PC-3 (cell line): ENCODE measurements around the gene SMIM33. TPM values are rescaled to one million over a fixed set of nuclear protein-coding genes. Genes with fewer than 3 reads are reported as not detected.

ENCODE experiments used
- ATAC-seq: fragments of 200-7000 bp; cut with Tn5 transposase; 2 replicates; pipeline ENCODE4 v1.9.1; 2020; ENCODE audit warnings: mild to moderate bottlenecking, moderate library complexity
- BruUV-seq: library from RNA; stranded (reverse); fragments of 400-500 nt; replicated peaks from 2 replicates; lab custom pipeline; 2021; lab: Mats Ljungman, UMichigan
- CTCF ChIA-PET: fragments of 300-600 bp; sonication (Branson Sonifier 250); formaldehyde crosslinking; loops from one replicate; lab custom pipeline; 2022; ENCODE audit warnings: antibody characterized with exemption; lab: Charles Lee
- POLR2A ChIA-PET: fragments of 300-600 bp; sonication (Branson Sonifier 250); formaldehyde crosslinking; loops from one replicate; lab custom pipeline; 2022; ENCODE audit warnings: antibody characterized with exemption; ENCODE audit not compliant: unreplicated experiment; lab: Charles Lee
- DNase-seq: peaks from one replicate; pipeline ENCODE4 v3.0.0-alpha.2; 2015
- H2AFZ ChIP-seq: fragments of 300-600 bp; sonication (generic); 2 replicates; pipeline ENCODE4 v1.6.0; 2016; ENCODE audit warnings: antibody characterized with exemption, low read length
- H3F3A ChIP-seq: fragments of 300-600 bp; sonication (generic); one replicate; pipeline ENCODE4 v1.6.0; 2017; ENCODE audit warnings: antibody characterized with exemption, low read length, control low read depth, mild to moderate bottlenecking; ENCODE audit not compliant: unreplicated experiment
- H3K27ac ChIP-seq: fragments of 300-600 bp; sonication (generic); 2 replicates; pipeline ENCODE4 v1.5.1; 2016; ENCODE audit warnings: mild to moderate bottlenecking, low read length
- H3K27me3 ChIP-seq: fragments of 300-600 bp; sonication (generic); 2 replicates; pipeline ENCODE4 v1.6.1; 2016; ENCODE audit warnings: low read length, mixed read lengths
- H3K36me3 ChIP-seq: fragments of 300-600 bp; sonication (generic); 2 replicates; pipeline ENCODE4 v1.6.1; 2016; ENCODE audit warnings: low read depth, mixed run types, low read length, mixed read lengths
- H3K4me1 ChIP-seq: fragments of 300-600 bp; sonication (generic); 2 replicates; pipeline ENCODE4 v1.5.1; 2016; ENCODE audit warnings: low read length; ENCODE audit not compliant: insufficient read depth
- H3K4me2 ChIP-seq: fragments of 300-600 bp; sonication (generic); 2 replicates; pipeline ENCODE4 v1.6.0; 2016; ENCODE audit warnings: low read length
- H3K4me3 ChIP-seq: fragments of 300-600 bp; sonication (generic); 2 replicates; pipeline ENCODE4 v1.5.1; 2016; ENCODE audit warnings: mild to moderate bottlenecking, low read length, mixed read lengths
- H3K79me2 ChIP-seq: fragments of 300-600 bp; sonication (generic); 2 replicates; pipeline ENCODE4 v1.6.1; 2017; ENCODE audit warnings: low read length, mixed read lengths
- H3K9ac ChIP-seq: fragments of 300-600 bp; sonication (generic); 2 replicates; pipeline ENCODE4 v1.6.0; 2016; ENCODE audit warnings: mild to moderate bottlenecking, low read length
- H3K9me2 ChIP-seq: fragments of 300-600 bp; sonication (generic); replicated peaks from 2 replicates; pipeline ENCODE4 v1.6.1; 2016; ENCODE audit warnings: mixed run types, low read length, mixed read lengths
- H3K9me3 ChIP-seq: fragments of 300-600 bp; sonication (generic); 2 replicates; pipeline ENCODE4 v1.6.1; 2016; ENCODE audit warnings: low read length, mixed read lengths
- H4K20me1 ChIP-seq: fragments of 300-600 bp; sonication (generic); 2 replicates; pipeline ENCODE4 v1.6.1; 2016; ENCODE audit warnings: low read length, mixed read lengths
- CTCF ChIP-seq: fragments of 300-600 bp; sonication (generic); conservative IDR thresholded peaks from 2 replicates; pipeline ENCODE4 v1.5.1; 2017; ENCODE audit warnings: antibody characterized with exemption, low read depth, mild to moderate bottlenecking, low read length
- EZH2 ChIP-seq: fragments of 300-600 bp; sonication (generic); IDR thresholded peaks from one replicate; pipeline ENCODE4 v1.6.1; 2017; ENCODE audit warnings: antibody characterized with exemption, mild to moderate bottlenecking, low read length; ENCODE audit not compliant: unreplicated experiment
- EZH2phosphoT487 ChIP-seq: fragments of 300-600 bp; sonication (generic); IDR thresholded peaks from 2 replicates; pipeline ENCODE4 v1.6.1; 2018; ENCODE audit warnings: mild to moderate bottlenecking, antibody characterized with exemption, low read length, borderline replicate concordance
- intact Hi-C: fragments of 100-400 bp; cut with micrococcal nuclease; formaldehyde crosslinking; loops from 2 replicates; pipeline ENCODE4 v1.9.0; 2023
- total RNA-seq: library from RNA; depleted of rRNA; stranded (reverse); fragments of >200 nt; gene quantifications from 2 replicates; pipeline ENCODE4 v1.2.3, GENCODE V29; 2014

The SMIM33 gene
- total RNA-seq, 1 experiment from 2014 or later = not detected

GRCh38 chr5:139488260-139488659 lies 17.5 kb downstream of the SMIM33 start:
- H3K27ac ChIP-seq = no peak overlapping the region
- no TSS peak for BruUV-seq
- CTCF ChIA-PET = no interaction called here
- no peaks in the 10 kb centered on the region for H3K79me2 ChIP-seq
- peaks cover 6% of the 10 kb centered on the region; the same call in 1 of the 2 replicates for H3K4me1 ChIP-seq
- H3K36me3 ChIP-seq = no peaks in the 10 kb centered on the region
- TF ChIP-seq EZH2phosphoT487 (no peak), EZH2 (no peak), CTCF (no peak)
- no peak for ATAC-seq
- POLR2A ChIA-PET = no interaction called here
- no peaks in the 10 kb centered on the region for H3K9me3 ChIP-seq
- DNase-seq = no peak
- H3K9ac ChIP-seq = no peak overlapping the region
- H3F3A ChIP-seq = no peaks in the 10 kb centered on the region
- H3K4me2 ChIP-seq = no peak overlapping the region
- no peak overlapping the region for H2AFZ ChIP-seq
- intact Hi-C loops = no loop called here
- H3K4me3 ChIP-seq = no peak overlapping the region
- no peaks in the 10 kb centered on the region for H3K27me3 ChIP-seq
- H3K9me2 ChIP-seq = no peaks in the 10 kb centered on the region
- no peaks in the 10 kb centered on the region for H4K20me1 ChIP-seq

- POLR2A ChIA-PET = no interaction called here
- Histone ChIP-seq H4K20me1 (no peaks in the 10 kb centered on the region), H3F3A (no peaks in the 10 kb centered on the region), H3K9ac (no peak overlapping the region), H3K4me3 (no peak overlapping the region), H3K4me2 (no peak overlapping the region), H3K9me2 (no peaks in the 10 kb centered on the region), H3K79me2 (no peaks in the 10 kb centered on the region), H3K27me3 (no peaks in the 10 kb centered on the region), H3K27ac (no peak overlapping the region), H3K36me3 (no peaks in the 10 kb centered on the region), H2AFZ (no peak overlapping the region), H3K4me1 (peaks cover 31% of the 10 kb centered on the region), H3K9me3 (no peaks in the 10 kb centered on the region)
- no TSS peak for BruUV-seq
- ATAC-seq = no peak
- peak; percentile 32 for DNase-seq
- intact Hi-C loops = no loop called here
- CTCF ChIA-PET = no interaction called here
- no peak for TF ChIP-seq EZH2
- no peak for TF ChIP-seq EZH2phosphoT487
- TF ChIP-seq CTCF = no peak
These were observed 21.9 kb downstream of the SMIM33 start for GRCh38 chr5:139492700-139493192.

- Histone ChIP-seq H3K9me2 (no peaks in the 10 kb centered on the region), H3F3A (no peaks in the 10 kb centered on the region), H3K36me3 (no peaks in the 10 kb centered on the region), H3K79me2 (no peaks in the 10 kb centered on the region), H3K4me2 (peak overlapping the region; percentile 28), H3K9me3 (no peaks in the 10 kb centered on the region), H3K4me1 (peaks cover 31% of the 10 kb centered on the region), H3K27me3 (no peaks in the 10 kb centered on the region), H3K27ac (peak overlapping the region; percentile 32; the same call in 1 of the 2 replicates), H2AFZ (no peak overlapping the region), H4K20me1 (no peaks in the 10 kb centered on the region), H3K9ac (no peak overlapping the region), H3K4me3 (no peak overlapping the region)
- intact Hi-C loops = no loop called here
- ATAC-seq (no peak), DNase-seq (peak; percentile 19)
- ChIA-PET POLR2A (no interaction called here), CTCF (no interaction called here)
- no peak for TF ChIP-seq EZH2
- TF ChIP-seq CTCF = no peak
- TF ChIP-seq EZH2phosphoT487 = no peak
- no TSS peak for BruUV-seq
These were observed 23.5 kb downstream of the SMIM33 start for GRCh38 chr5:139494256-139494655.
